Stimulated activated CD8-positive, alpha-beta memory T cell treated with anti-CD3 and anti-CD28 coated beads, Interleukin-15, amount 100 ng/mL, for 1 hour (primary cell): ENCODE results near the gene IFIT2.
"Not testable (repeated sequence)": the region's sequence is repeated elsewhere in the genome, so short reads cannot be mapped to it uniquely, and the experiment has no call there.

ENCODE experiments used
- DNase-seq: peaks from one replicate; pipeline ENCODE4 v3.0.0-alpha.2; 2020; ENCODE audit warnings: low read depth

IFIT2 gene

GRCh38 chr10:89280508-89280907, 21.3 kb upstream of the IFIT2 start:
- no peak for DNase-seq

- no peak for DNase-seq
Measured at GRCh38 chr10:89281606-89282395, 20.0 kb upstream of the IFIT2 start.

- no peak for DNase-seq
Measured at GRCh38 chr10:89283025-89283935, 18.6 kb upstream of the IFIT2 start.

DNA sequence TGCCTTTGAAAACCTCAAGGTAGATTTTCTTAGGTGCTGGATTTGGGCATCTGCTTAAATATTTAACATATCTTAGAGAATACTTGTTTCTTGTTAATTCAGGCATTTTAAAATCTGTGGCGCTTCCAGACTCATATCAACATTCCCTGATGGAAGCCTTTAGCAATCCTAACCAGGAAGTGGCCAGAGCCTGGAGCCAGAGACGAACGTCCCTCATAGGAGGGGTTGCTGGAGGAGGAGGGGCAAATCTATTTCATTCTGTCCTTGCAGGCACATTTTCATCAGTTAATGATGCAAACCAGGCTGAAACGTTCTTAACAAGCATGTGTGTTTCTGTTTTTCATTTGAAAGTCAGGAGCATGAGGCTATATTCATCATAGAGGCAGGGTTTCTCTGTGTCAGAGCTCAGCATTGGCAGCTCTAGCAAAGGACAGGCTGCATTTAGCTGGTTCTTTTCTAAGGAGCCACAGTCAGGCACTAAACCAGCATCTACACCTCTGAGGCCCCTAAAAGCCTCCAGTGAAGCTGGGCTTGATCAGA, 17.8 kb upstream of the IFIT2 start:
- DNase-seq: no peak

DNA sequence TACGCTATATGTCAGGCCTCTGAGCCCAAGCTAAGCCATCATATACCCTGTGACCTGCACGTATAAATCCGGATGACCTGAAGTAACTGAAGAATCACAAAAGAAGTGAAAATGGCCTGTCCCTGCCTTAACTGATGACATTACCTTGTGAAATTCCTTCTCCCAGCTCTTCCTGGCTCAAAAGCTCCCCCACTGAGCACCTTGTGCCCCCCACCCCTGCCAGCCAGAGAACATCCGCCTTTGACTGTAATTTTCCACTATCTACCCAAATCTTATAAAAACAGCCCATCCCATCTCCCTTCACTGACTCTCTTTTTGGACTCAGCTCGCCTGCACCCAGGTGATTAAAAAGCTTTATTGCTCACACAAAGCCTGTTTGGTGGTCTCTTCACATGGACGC, 17.1 kb upstream of the IFIT2 start:
- not testable (repeated sequence) for DNase-seq

- DNase-seq: not testable (repeated sequence)
Measured at GRCh38 chr10:89285303-89285702, 16.5 kb upstream of the IFIT2 start.

GRCh38 chr10:89294721-89295239, 7.1 kb upstream of the IFIT2 start:
- DNase-seq: no peak

DNA sequence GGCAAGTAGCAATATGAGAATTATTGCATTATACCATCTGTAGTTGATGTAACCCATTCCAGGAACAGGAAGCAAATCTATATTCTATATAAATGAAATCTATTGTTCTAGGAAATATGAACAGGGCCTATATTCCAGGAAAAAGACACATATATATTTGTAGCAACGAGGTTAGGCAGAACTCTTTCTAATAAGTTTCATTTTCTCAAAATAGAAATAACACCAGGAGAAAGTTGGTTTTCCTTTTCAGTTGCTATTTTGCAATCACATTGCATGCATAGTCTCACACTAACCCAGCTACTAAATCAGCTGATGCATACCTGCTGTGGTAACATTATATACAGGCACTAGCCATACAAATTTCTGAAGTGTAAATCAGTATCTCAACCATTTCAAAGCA, 6.2 kb upstream of the IFIT2 start:
- no peak for DNase-seq

GRCh38 chr10:89296220-89296648, 5.6 kb upstream of the IFIT2 start:
- DNase-seq: no peak

DNA sequence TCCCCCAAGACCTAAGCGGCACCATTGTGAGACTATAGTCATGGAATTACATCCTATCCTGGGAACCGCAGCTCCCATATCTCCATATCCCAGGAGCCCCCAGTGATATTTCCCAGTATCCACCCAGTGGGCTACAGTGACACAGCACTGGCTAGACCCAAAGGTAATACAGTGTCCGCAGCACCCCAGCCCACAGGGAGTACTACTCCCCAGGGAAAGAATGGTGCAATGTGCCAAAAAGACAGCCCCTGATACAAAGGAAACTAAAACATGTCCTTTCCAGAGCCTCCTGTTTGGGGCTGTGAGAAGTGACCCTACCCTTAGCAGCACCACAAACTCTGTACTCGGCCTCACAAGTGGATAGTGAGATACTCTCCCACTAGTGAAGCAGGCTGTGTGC, 4.5 kb upstream of the IFIT2 start:
- DNase-seq: no peak

DNA sequence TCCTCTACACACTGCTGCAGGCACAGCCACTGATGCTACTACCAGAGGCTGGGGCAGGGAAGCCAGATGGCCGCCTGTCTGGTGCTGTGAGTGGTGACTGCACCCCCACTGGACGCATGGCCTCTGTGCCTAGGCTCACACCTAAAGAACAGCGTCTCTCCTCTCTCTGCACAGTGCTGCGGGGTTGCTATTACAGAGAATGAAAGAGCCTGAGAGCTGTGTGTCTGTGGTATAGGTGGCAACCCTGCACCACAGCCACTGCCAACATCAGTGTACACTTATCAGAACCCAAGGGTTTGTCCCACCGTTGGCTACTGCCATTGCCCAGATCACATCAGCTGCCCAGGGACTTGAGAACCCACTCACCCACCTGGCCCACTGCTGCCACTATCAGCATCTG, 4.1 kb upstream of the IFIT2 start:
- DNase-seq: no peak

- no peak for DNase-seq
Measured at GRCh38 chr10:89299031-89299430, 2.8 kb upstream of the IFIT2 start.

DNA sequence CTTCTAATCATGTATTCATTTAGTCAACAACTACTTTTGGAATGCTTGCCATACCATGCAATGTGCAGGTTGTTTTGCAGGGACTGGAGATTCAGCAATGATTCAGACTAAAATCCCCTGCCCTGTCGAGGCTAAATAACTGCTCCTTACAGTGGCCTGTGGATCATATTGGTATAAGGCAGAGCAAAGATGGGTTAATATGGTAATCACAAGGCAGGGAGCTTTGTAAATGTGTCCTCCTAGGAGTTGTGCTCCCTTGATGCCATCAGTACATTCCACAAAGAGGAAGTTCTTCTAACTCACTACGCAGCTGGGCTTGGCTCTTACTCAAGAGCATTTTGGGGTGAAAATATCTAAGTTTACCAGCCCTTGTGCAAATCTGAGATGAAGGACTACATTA, 614 bp upstream of the IFIT2 start:
- DNase-seq: no peak

GRCh38 chr10:89302625-89303024, 779 bp downstream of the IFIT2 start:
- no peak for DNase-seq

DNA sequence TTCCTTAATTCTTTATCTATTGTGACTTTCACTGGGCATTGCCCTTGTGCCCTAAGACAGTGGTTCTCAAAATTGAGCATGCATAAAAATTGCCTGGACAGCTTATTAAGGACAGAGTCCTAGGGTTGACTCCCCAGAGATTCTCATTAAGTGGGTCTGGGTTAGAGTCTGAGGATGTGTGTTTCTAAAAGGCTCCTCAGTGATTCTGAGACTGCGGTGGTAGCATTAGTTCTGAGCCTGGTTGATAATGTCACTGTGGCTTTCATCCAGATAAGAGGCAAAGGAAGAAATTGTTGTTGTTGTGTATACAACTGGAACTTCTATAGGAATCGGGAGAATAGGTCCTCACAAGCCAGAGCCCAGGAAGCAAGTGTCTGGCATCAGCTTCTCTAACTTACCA, 1.3 kb downstream of the IFIT2 start:
- DNase-seq: no peak

- no peak for DNase-seq
Measured at GRCh38 chr10:89304026-89304425, 2.2 kb downstream of the IFIT2 start.

DNA sequence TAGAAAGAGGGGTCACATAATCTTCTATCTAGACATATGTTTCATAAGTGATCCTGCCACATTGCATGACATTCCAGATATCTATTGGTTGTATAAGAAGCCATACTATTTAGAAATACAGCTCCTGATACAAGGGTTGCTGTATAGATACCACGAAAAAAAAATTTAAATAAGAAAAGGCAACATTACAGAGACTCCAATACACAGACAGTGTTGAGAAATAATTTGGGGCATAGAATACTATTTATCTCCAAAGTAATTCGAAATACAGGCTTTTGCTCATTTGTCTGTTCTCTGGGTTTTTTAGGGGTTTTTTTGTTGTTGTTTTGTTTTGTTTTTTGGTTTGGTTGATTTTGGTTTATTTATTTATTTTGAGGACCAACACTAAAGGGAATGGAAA, 2.6 kb downstream of the IFIT2 start:
- no peak for DNase-seq

DNA sequence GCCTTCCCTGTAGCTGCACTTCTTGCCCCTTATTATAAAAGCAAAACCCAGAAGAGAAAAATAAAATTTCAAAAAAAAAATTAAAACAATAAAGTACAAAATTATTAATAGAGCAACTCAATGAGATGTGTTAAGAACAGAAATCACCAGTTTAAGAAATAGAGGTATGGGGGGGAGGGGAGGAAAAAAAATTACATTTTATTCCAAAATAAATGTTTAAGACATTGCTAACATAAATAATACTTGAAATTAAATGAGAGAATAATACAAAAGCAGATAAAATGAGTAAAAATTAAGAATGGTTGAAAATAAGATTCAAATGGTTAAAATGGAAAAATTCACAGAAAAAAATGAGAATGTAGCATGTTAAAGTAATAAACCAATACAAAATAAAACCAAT, 3.1 kb downstream of the IFIT2 start:
- DNase-seq: no peak

GRCh38 chr10:89305766-89306433, 4.1 kb downstream of the IFIT2 start:
- no peak for DNase-seq

GRCh38 chr10:89306434-89307268, 4.8 kb downstream of the IFIT2 start:
- no peak for DNase-seq

DNA sequence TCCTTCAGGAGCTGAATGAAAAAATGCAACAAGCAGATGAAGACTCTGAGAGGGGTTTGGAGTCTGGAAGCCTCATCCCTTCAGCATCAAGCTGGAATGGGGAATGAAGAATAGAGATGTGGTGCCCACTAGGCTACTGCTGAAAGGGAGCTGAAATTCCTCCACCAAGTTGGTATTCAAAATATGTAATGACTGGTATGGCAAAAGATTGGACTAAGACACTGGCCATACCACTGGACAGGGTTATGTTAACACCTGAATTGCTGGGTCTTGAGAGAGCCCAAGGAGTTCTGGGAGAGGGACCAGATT, 5.4 kb downstream of the IFIT2 start:
- no peak for DNase-seq
